Cerebellar cortex (tissue), 1 donor: ENCODE data around the gene CD99L2.

Experiments used
- DNase-seq: peaks from one replicate; pipeline ENCODE4 v3.0.0-alpha.2; 2015; ENCODE audit warnings: low spot score

The CD99L2 gene

GRCh38 chrX:150781677-150782076 is 116.8 kb downstream of the CD99L2 start:
- no peak for DNase-seq

- no peak for DNase-seq
These were observed 119.1 kb downstream of the CD99L2 start for GRCh38 chrX:150779385-150779784.

- DNase-seq: no peak
These were observed 121.0 kb downstream of the CD99L2 start for GRCh38 chrX:150777328-150777992.

GRCh38 chrX:150775569-150776350 is 122.7 kb downstream of the CD99L2 start:
- DNase-seq: no peak

- no peak for DNase-seq
These were observed 123.5 kb downstream of the CD99L2 start for GRCh38 chrX:150774798-150775568.

GRCh38 chrX:150773634-150774033 is 124.8 kb downstream of the CD99L2 start:
- no peak for DNase-seq

GRCh38 chrX:150773117-150773516 is 125.4 kb downstream of the CD99L2 start:
- DNase-seq: no peak

- peak; percentile 78 for DNase-seq
These were observed 126.1 kb downstream of the CD99L2 start for GRCh38 chrX:150772150-150772970.

- DNase-seq: no peak
These were observed 127.4 kb downstream of the CD99L2 start for GRCh38 chrX:150771116-150771515.

GRCh38 chrX:150770623-150771022 is 127.8 kb downstream of the CD99L2 start:
- peak; percentile 8 for DNase-seq

GRCh38 chrX:150769408-150769807 is 129.1 kb downstream of the CD99L2 start:
- no peak for DNase-seq

- no peak for DNase-seq
These were observed 129.8 kb downstream of the CD99L2 start for GRCh38 chrX:150768580-150769190.

- DNase-seq: no peak
These were observed 130.4 kb downstream of the CD99L2 start for GRCh38 chrX:150768132-150768485.

GRCh38 chrX:150767475-150768131 is 130.9 kb downstream of the CD99L2 start:
- no peak for DNase-seq

GRCh38 chrX:150767045-150767395 is 131.4 kb downstream of the CD99L2 start:
- DNase-seq: peak; percentile 4

GRCh38 chrX:150766351-150767044 is 132.0 kb downstream of the CD99L2 start:
- peak; percentile 19 for DNase-seq

- no peak for DNase-seq
These were observed 132.6 kb downstream of the CD99L2 start for GRCh38 chrX:150765782-150766350.

GRCh38 chrX:150765237-150765636 is 133.2 kb downstream of the CD99L2 start:
- no peak for DNase-seq

- DNase-seq: no peak
These were observed 134.7 kb downstream of the CD99L2 start for GRCh38 chrX:150763810-150764209.

- no peak for DNase-seq
These were observed 135.1 kb downstream of the CD99L2 start for GRCh38 chrX:150763303-150763797.
